Measurements from ENCODE around the gene MARCHF6.
A peak's percentile ranks its signal among the peaks of the same experiment; 100 is the strongest.

Gene MARCHF6

DNA sequence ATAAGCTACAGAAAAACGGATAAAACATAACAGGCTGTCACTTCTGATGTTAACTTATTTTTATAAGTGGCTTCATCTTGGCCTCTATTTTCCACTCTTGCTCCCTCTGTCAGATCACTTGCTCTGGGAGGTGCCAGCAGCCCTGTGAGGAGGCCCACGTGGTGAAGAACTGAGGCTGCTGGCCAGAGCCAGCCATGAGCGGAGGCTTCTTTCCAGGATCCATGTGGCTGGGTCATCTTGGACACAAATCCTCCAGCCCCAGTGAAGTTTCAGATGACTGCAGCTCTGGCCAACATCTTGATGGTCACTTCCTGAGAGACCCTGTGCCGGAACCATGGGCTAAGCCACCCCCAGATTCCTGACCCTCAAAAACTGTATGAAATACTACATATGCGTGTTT lies 38.3 kb upstream of the MARCHF6 start:
- Histone ChIP-seq H3K4me1 (ENCODE audit: control insufficient read depth, low read depth, low read length) (no peaks in the 10 kb centered on the region), H3K79me1 (ENCODE audit: low read length) (no peaks in the 10 kb centered on the region), H4K8ac (ENCODE audit: low read depth, low read length) (no peak overlapping the region), H3K36me3 (ENCODE audit: control insufficient read depth, insufficient read depth, low read length) (no peaks in the 10 kb centered on the region), H2BK120ac (ENCODE audit: low read depth, low read length) (no peak overlapping the region), H2BK15ac (replicated peaks; ENCODE audit: low read depth) (no peak overlapping the region), H3K23ac (ENCODE audit: low read length) (no peak overlapping the region), H3K4me2 (ENCODE audit: low read length) (no peak overlapping the region), H3K27ac (ENCODE audit: low read depth, low read length) (no peak overlapping the region), H3K4me3 (ENCODE audit: low read length) (no peak overlapping the region), H3K56ac (ENCODE audit: low read length) (no peak overlapping the region), H3K18ac (ENCODE audit: low read length) (no peak overlapping the region), H3K9ac (ENCODE audit: low read length) (no peak overlapping the region), H2BK5ac (ENCODE audit: low read length) (no peak overlapping the region), H3K79me2 (ENCODE audit: control insufficient read depth, insufficient read depth, low read length) (no peaks in the 10 kb centered on the region), H2AK5ac (ENCODE audit: low read length) (no peak overlapping the region), H3K27me3 (ENCODE audit: insufficient read depth, low read length, poor library complexity) (no peaks in the 10 kb centered on the region), H3K4ac (ENCODE audit: low read depth, low read length) (no peak overlapping the region), H4K5ac (ENCODE audit: low read length) (no peak overlapping the region)
- no CpG with 5 or more reads among the region's 5 CpGs for WGBS (ENCODE audit: extremely low coverage, insufficient coverage, low lambda C conversion rate)
- DNase-seq: no peak

DNA sequence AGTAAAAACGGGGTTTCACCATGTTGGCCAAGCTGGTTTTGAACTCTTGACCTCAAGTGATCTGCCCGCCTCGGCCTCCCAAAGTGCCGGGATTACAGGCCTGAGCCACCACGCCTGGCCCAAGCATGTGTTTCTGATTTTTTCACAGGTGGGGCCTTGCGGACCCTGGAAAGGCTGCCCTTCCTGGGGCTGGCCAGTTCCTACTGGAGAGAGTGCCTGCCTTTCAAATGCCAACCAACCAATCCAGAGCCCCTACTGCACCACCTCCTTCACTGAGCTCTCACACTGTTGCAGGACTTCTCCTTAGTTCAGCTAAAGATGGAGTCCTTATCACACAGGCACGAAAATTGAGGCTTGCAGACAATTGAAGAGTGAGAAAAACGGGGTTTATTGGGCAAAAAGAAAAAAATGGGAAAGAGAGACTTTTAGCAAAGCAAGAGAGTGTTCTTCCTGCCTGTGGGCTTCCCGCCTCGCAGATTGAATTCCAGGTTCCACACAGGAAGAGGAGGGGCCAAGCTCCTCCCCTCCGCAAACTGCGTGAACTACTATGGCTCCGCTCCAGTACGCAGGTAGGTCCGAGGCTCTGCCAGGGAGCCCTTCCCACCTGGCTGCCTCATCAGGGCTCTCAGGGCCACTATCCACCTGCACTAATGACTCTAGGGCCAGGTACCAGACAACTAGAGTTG lies 37.5 kb upstream of the MARCHF6 start:
- H3K27me3 ChIP-seq (ENCODE audit: insufficient read depth, low read length, poor library complexity): no peaks in the 10 kb centered on the region
- H3K4ac ChIP-seq (ENCODE audit: low read depth, low read length): no peak overlapping the region
- no peak overlapping the region for H2BK5ac ChIP-seq (ENCODE audit: low read length)
- no peaks in the 10 kb centered on the region for H3K36me3 ChIP-seq (ENCODE audit: control insufficient read depth, insufficient read depth, low read length)
- H3K4me2 ChIP-seq (ENCODE audit: low read length): no peak overlapping the region
- H3K23ac ChIP-seq (ENCODE audit: low read length): no peak overlapping the region
- no peak overlapping the region for H2BK120ac ChIP-seq (ENCODE audit: low read depth, low read length)
- DNase-seq: peak; percentile 41
- H3K79me2 ChIP-seq (ENCODE audit: control insufficient read depth, insufficient read depth, low read length): no peaks in the 10 kb centered on the region
- no peak overlapping the region for H2BK15ac ChIP-seq (replicated peaks; ENCODE audit: low read depth)
- H3K4me3 ChIP-seq (ENCODE audit: low read length): no peak overlapping the region
- no peak overlapping the region for H4K8ac ChIP-seq (ENCODE audit: low read depth, low read length)
- H2AK5ac ChIP-seq (ENCODE audit: low read length): no peak overlapping the region
- no peak overlapping the region for H3K18ac ChIP-seq (ENCODE audit: low read length)
- no peak overlapping the region for H3K27ac ChIP-seq (ENCODE audit: low read depth, low read length)
- no peaks in the 10 kb centered on the region for H3K4me1 ChIP-seq (ENCODE audit: control insufficient read depth, low read depth, low read length)
- no CpG with 5 or more reads among the region's 15 CpGs for WGBS (ENCODE audit: extremely low coverage, insufficient coverage, low lambda C conversion rate)
- H3K9ac ChIP-seq (ENCODE audit: low read length): no peak overlapping the region
- H3K79me1 ChIP-seq (ENCODE audit: low read length): no peaks in the 10 kb centered on the region
- no peak overlapping the region for H3K56ac ChIP-seq (ENCODE audit: low read length)
- no peak overlapping the region for H4K5ac ChIP-seq (ENCODE audit: low read length)

GRCh38 chr5:10317825-10318682 lies 35.4 kb upstream of the MARCHF6 start:
- Histone ChIP-seq H3K18ac (ENCODE audit: low read length) (no peak overlapping the region), H2BK120ac (ENCODE audit: low read depth, low read length) (no peak overlapping the region), H3K4me2 (ENCODE audit: low read length) (no peak overlapping the region), H3K4me1 (ENCODE audit: control insufficient read depth, low read depth, low read length) (no peaks in the 10 kb centered on the region), H2BK15ac (replicated peaks; ENCODE audit: low read depth) (no peak overlapping the region), H3K79me2 (ENCODE audit: control insufficient read depth, insufficient read depth, low read length) (no peaks in the 10 kb centered on the region), H3K27me3 (ENCODE audit: insufficient read depth, low read length, poor library complexity) (no peaks in the 10 kb centered on the region), H3K27ac (ENCODE audit: low read depth, low read length) (no peak overlapping the region), H3K4ac (ENCODE audit: low read depth, low read length) (no peak overlapping the region), H3K36me3 (ENCODE audit: control insufficient read depth, insufficient read depth, low read length) (no peaks in the 10 kb centered on the region), H2BK5ac (ENCODE audit: low read length) (no peak overlapping the region), H3K9ac (ENCODE audit: low read length) (no peak overlapping the region), H2AK5ac (ENCODE audit: low read length) (no peak overlapping the region), H4K5ac (ENCODE audit: low read length) (no peak overlapping the region), H3K79me1 (ENCODE audit: low read length) (no peaks in the 10 kb centered on the region), H4K8ac (ENCODE audit: low read depth, low read length) (no peak overlapping the region), H3K56ac (ENCODE audit: low read length) (no peak overlapping the region), H3K23ac (ENCODE audit: low read length) (no peak overlapping the region), H3K4me3 (ENCODE audit: low read length) (no peak overlapping the region)
- DNase-seq: no peak
- WGBS (ENCODE audit: extremely low coverage, insufficient coverage, low lambda C conversion rate): no CpG with 5 or more reads among the region's 6 CpGs

DNA sequence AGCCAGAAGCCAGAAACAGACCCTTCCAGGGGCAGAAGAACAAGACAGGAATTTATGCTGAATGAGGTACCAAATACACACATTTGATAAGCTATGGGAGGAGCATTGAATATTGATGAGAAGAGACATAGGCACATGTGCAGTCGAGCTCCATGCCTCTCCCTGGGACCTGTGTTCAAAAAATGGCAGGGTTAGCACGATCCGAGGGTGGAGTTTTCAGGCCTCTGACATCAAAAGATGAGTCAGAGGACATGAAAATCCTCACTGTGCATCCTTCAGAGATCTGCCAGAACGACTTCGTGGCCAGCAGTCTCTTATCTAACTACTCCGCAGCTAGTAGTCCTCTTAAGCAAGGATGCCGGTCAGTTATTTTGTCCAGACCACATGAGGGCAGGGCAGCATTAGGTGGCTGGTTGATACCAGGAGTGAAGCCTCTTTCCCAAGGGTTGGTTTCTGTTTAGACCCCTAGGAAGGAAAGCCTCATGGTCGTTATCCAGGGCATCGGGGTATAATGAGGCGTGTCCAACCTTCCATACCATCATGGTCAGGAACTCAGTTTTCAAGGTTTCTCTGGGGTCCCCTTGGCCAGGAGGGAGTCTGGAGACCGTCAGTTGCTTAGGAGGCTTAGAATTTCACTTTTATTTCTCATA lies 34.2 kb upstream of the MARCHF6 start:
- DNase-seq: no peak
- no peak overlapping the region for H3K4me2 ChIP-seq (ENCODE audit: low read length)
- no peak overlapping the region for H3K4ac ChIP-seq (ENCODE audit: low read depth, low read length)
- no peaks in the 10 kb centered on the region for H3K27me3 ChIP-seq (ENCODE audit: insufficient read depth, low read length, poor library complexity)
- H4K8ac ChIP-seq (ENCODE audit: low read depth, low read length): no peak overlapping the region
- H3K4me3 ChIP-seq (ENCODE audit: low read length): no peak overlapping the region
- no peak overlapping the region for H2AK5ac ChIP-seq (ENCODE audit: low read length)
- WGBS (ENCODE audit: extremely low coverage, insufficient coverage, low lambda C conversion rate): no CpG with 5 or more reads among the region's 11 CpGs
- no peak overlapping the region for H2BK5ac ChIP-seq (ENCODE audit: low read length)
- no peaks in the 10 kb centered on the region for H3K79me2 ChIP-seq (ENCODE audit: control insufficient read depth, insufficient read depth, low read length)
- H2BK120ac ChIP-seq (ENCODE audit: low read depth, low read length): no peak overlapping the region
- no peak overlapping the region for H3K18ac ChIP-seq (ENCODE audit: low read length)
- no peaks in the 10 kb centered on the region for H3K36me3 ChIP-seq (ENCODE audit: control insufficient read depth, insufficient read depth, low read length)
- H3K79me1 ChIP-seq (ENCODE audit: low read length): no peaks in the 10 kb centered on the region
- no peak overlapping the region for H2BK15ac ChIP-seq (replicated peaks; ENCODE audit: low read depth)
- no peak overlapping the region for H3K56ac ChIP-seq (ENCODE audit: low read length)
- no peak overlapping the region for H3K27ac ChIP-seq (ENCODE audit: low read depth, low read length)
- no peak overlapping the region for H4K5ac ChIP-seq (ENCODE audit: low read length)
- no peak overlapping the region for H3K9ac ChIP-seq (ENCODE audit: low read length)
- no peak overlapping the region for H3K23ac ChIP-seq (ENCODE audit: low read length)
- no peaks in the 10 kb centered on the region for H3K4me1 ChIP-seq (ENCODE audit: control insufficient read depth, low read depth, low read length)

DNA sequence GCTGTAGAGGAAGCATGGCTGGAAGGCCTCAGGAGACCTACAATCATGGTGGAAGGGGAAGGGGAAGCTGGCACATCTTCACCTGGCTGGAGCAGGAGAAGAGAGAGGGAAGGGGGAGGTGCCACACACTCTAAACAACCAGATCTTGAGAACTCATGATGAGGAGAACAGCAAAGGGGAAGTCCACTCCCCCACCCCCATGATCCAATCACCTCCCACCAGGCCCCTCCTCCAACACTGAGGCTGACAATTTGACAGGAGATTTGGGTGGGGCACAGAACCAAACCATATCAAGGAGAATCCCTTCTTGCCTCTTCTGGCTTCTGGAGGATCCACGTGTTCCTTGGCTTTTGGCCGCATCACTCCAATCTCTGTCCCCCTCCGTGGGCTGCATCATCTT lies 32.7 kb upstream of the MARCHF6 start:
- H3K56ac ChIP-seq (ENCODE audit: low read length): no peak overlapping the region
- no peak overlapping the region for H3K23ac ChIP-seq (ENCODE audit: low read length)
- H3K4me3 ChIP-seq (ENCODE audit: low read length): no peak overlapping the region
- no peak overlapping the region for H3K18ac ChIP-seq (ENCODE audit: low read length)
- H4K5ac ChIP-seq (ENCODE audit: low read length): no peak overlapping the region
- no peaks in the 10 kb centered on the region for H3K4me1 ChIP-seq (ENCODE audit: control insufficient read depth, low read depth, low read length)
- no peak overlapping the region for H2BK120ac ChIP-seq (ENCODE audit: low read depth, low read length)
- no peak overlapping the region for H2BK15ac ChIP-seq (replicated peaks; ENCODE audit: low read depth)
- H3K9ac ChIP-seq (ENCODE audit: low read length): no peak overlapping the region
- H3K36me3 ChIP-seq (ENCODE audit: control insufficient read depth, insufficient read depth, low read length): no peaks in the 10 kb centered on the region
- no peaks in the 10 kb centered on the region for H3K79me1 ChIP-seq (ENCODE audit: low read length)
- no peaks in the 10 kb centered on the region for H3K27me3 ChIP-seq (ENCODE audit: insufficient read depth, low read length, poor library complexity)
- no peak overlapping the region for H4K8ac ChIP-seq (ENCODE audit: low read depth, low read length)
- no peak overlapping the region for H2BK5ac ChIP-seq (ENCODE audit: low read length)
- H3K27ac ChIP-seq (ENCODE audit: low read depth, low read length): no peak overlapping the region
- no peaks in the 10 kb centered on the region for H3K79me2 ChIP-seq (ENCODE audit: control insufficient read depth, insufficient read depth, low read length)
- no peak overlapping the region for H3K4ac ChIP-seq (ENCODE audit: low read depth, low read length)
- no peak for DNase-seq
- H2AK5ac ChIP-seq (ENCODE audit: low read length): no peak overlapping the region
- no CpG with 5 or more reads among the region's 3 CpGs for WGBS (ENCODE audit: extremely low coverage, insufficient coverage, low lambda C conversion rate)
- no peak overlapping the region for H3K4me2 ChIP-seq (ENCODE audit: low read length)

Data from mesendoderm (in vitro differentiated cells).